IMR-90 (cell line): Measurements from ENCODE around the gene CUBN. TPM values are rescaled to one million over a fixed set of nuclear protein-coding genes. Genes with fewer than 3 reads are reported as not detected.

Experiments
- ATAC-seq: fragments of 200-7000 bp; cut with Tn5 transposase; 2 replicates; pipeline ENCODE4 v1.9.1; 2020; ENCODE audit warnings: low read depth, mild to moderate bottlenecking, moderate library complexity
- BruUV-seq: library from RNA; stranded (reverse); fragments of 400-500 nt; replicated peaks from 2 replicates; lab custom pipeline; 2021; lab: Mats Ljungman, UMichigan
- CTCF ChIA-PET: fragments of 300-600 bp; formaldehyde crosslinking; extraction: SDS; loops from one replicate; lab custom pipeline; 2021; ENCODE audit warnings: antibody characterized with exemption; lab: Yijun Ruan, JAX
- POLR2A ChIA-PET: fragments of 300-600 bp; sonication (Branson Sonifier 250); formaldehyde crosslinking; loops from one replicate; lab custom pipeline; 2022; ENCODE audit warnings: antibody characterized with exemption; ENCODE audit not compliant: unreplicated experiment; lab: Charles Lee
- DNase-seq: peaks from one replicate; pipeline ENCODE4 v3.0.0; 2013
- H2AFZ ChIP-seq: replicated peaks from 2 replicates; pipeline ENCODE3; 2013; ENCODE audit warnings: low read length, mild to moderate bottlenecking; ENCODE audit not compliant: poor library complexity
- H2AK5ac ChIP-seq: 2 replicates; pipeline ENCODE4 v1.6.1; 2013; ENCODE audit warnings: low read depth, low read length, inconsistent platforms
- H2AK9ac ChIP-seq: replicated peaks from 2 replicates; pipeline ENCODE3; 2013; ENCODE audit warnings: mild to moderate bottlenecking, low read depth, low read length, moderate library complexity; ENCODE audit not compliant: poor library complexity
- H2BK120ac ChIP-seq: 2 replicates; pipeline ENCODE4 v1.6.1; 2013; ENCODE audit warnings: low read depth, low read length, inconsistent platforms
- H2BK15ac ChIP-seq: 3 replicates; pipeline ENCODE4 v1.6.1; 2013; ENCODE audit warnings: low read depth, low read length, inconsistent platforms
- H2BK20ac ChIP-seq: 2 replicates; pipeline ENCODE4 v1.6.1; 2013; ENCODE audit warnings: low read depth, mild to moderate bottlenecking, inconsistent platforms, low read length, moderate library complexity
- H2BK5ac ChIP-seq: 2 replicates; pipeline ENCODE4 v1.6.1; 2013; ENCODE audit warnings: mild to moderate bottlenecking, low read depth, low read length, inconsistent platforms; ENCODE audit not compliant: poor library complexity, severe bottlenecking
- H3K14ac ChIP-seq: replicated peaks from 2 replicates; pipeline ENCODE4 v1.6.1; 2013; ENCODE audit warnings: low read depth, low read length, inconsistent platforms
- H3K18ac ChIP-seq: 2 replicates; pipeline ENCODE4 v1.6.1; 2013; ENCODE audit warnings: low read depth, low read length, control low read depth
- H3K23ac ChIP-seq: 2 replicates; pipeline ENCODE4 v1.6.1; 2013; ENCODE audit warnings: low read depth, low read length, inconsistent platforms
- H3K27ac ChIP-seq: 2 replicates; pipeline ENCODE4 v1.5.1; 2013; ENCODE audit warnings: mild to moderate bottlenecking, control low read depth, low read length; ENCODE audit not compliant: insufficient read depth
- H3K27me3 ChIP-seq: 2 replicates; pipeline ENCODE4 v1.6.1; 2013; ENCODE audit warnings: low read length; ENCODE audit not compliant: control insufficient read depth, insufficient read depth
- H3K36me3 ChIP-seq: 2 replicates; pipeline ENCODE4 v1.6.1; 2013; ENCODE audit warnings: low read length, mixed read lengths; ENCODE audit not compliant: control insufficient read depth, insufficient read depth
- H3K4ac ChIP-seq: 2 replicates; pipeline ENCODE4 v1.6.1; 2013; ENCODE audit warnings: low read depth, low read length, inconsistent platforms
- H3K4me1 ChIP-seq: 2 replicates; pipeline ENCODE4 v1.6.1; 2013; ENCODE audit warnings: low read length, mixed read lengths; ENCODE audit not compliant: control insufficient read depth, insufficient read depth
- H3K4me2 ChIP-seq: 2 replicates; pipeline ENCODE4 v1.6.1; 2013; ENCODE audit warnings: low read depth, mild to moderate bottlenecking, control low read depth, low read length, moderate library complexity
- H3K4me3 ChIP-seq: 2 replicates; pipeline ENCODE4 v1.5.1; 2013; ENCODE audit warnings: low read depth, mild to moderate bottlenecking, control low read depth, low read length, moderate library complexity; ENCODE audit not compliant: insufficient read depth
- H3K56ac ChIP-seq: 2 replicates; pipeline ENCODE4 v1.6.1; 2013; ENCODE audit warnings: low read length, inconsistent platforms; ENCODE audit not compliant: insufficient read depth; ENCODE audit errors: extremely low read depth
- H3K79me1 ChIP-seq, 2 experiments: 2 replicates each; pipeline ENCODE4 v1.6.1; 2013; ENCODE audit warnings: low read length in 2 of 2, inconsistent platforms in 1 of 2, low read depth in 1 of 2
- H3K9ac ChIP-seq: 2 replicates; pipeline ENCODE4 v1.6.1; 2013; ENCODE audit warnings: low read depth, low read length, control low read depth
- H3K9me1 ChIP-seq: 2 replicates; pipeline ENCODE4 v1.6.1; 2013; ENCODE audit warnings: low read length, inconsistent platforms; ENCODE audit not compliant: insufficient read depth
- H3K9me3 ChIP-seq: 2 replicates; pipeline ENCODE4 v1.6.1; 2013; ENCODE audit warnings: low read length; ENCODE audit not compliant: control insufficient read depth, insufficient read depth
- H4K20me1 ChIP-seq: 2 replicates; pipeline ENCODE4 v1.6.1; 2013; ENCODE audit warnings: low read length, inconsistent platforms; ENCODE audit not compliant: insufficient read depth
- H4K5ac ChIP-seq: 2 replicates; pipeline ENCODE4 v1.6.1; 2013; ENCODE audit warnings: mild to moderate bottlenecking, low read depth, low read length, control low read depth
- H4K8ac ChIP-seq, 2 experiments: 2 replicates each; pipeline ENCODE4 v1.6.1; 2013; ENCODE audit warnings: low read depth in 2 of 2, low read length in 2 of 2, control low read depth in 1 of 2, inconsistent platforms in 1 of 2
- H4K91ac ChIP-seq: 2 replicates; pipeline ENCODE4 v1.6.1; 2013; ENCODE audit warnings: low read depth, low read length, inconsistent platforms; ENCODE audit not compliant: insufficient read depth
- MAZ ChIP-seq: IDR thresholded peaks from 2 replicates; pipeline ENCODE4 v1.6.1; 2012; ENCODE audit warnings: low read depth, mild to moderate bottlenecking, low read length, improper control_type of control experiment, moderate library complexity, borderline replicate concordance
- RCOR1 ChIP-seq: IDR thresholded peaks from 2 replicates; pipeline ENCODE4 v1.6.1; 2012; ENCODE audit warnings: mild to moderate bottlenecking, low read length, improper control_type of control experiment; ENCODE audit not compliant: insufficient replicate concordance
- WGBS, 2 experiments: methylation state at CpG; one replicate each; pipeline versions ENCODE4 v1.1.5 to v1.1.7; 2013; ENCODE audit warnings: missing lambda C conversion rate in 2 of 2; ENCODE audit not compliant: insufficient read length in 1 of 2; ENCODE audit errors: extremely low coverage in 2 of 2; 5-methylcytosine and 5-hydroxymethylcytosine counted together
- dilution Hi-C: fragments of 300-500 bp; cut with HindIII; formaldehyde crosslinking; loops from one replicate; pipeline ENCODE4 v1.14.3; 2018; ENCODE audit warnings: low sequenced_read_pairs; ENCODE audit not compliant: unreplicated experiment
- in situ Hi-C: fragments of 300-500 bp; cut with MboI; formaldehyde crosslinking; loops from 3 replicates; pipeline ENCODE4 v1.14.3; 2019; ENCODE audit warnings: low sequenced_read_pairs, inconsistent platforms, mixed read lengths
- intact Hi-C: fragments of 100-400 bp; cut with micrococcal nuclease; formaldehyde crosslinking; loops from 2 replicates; pipeline ENCODE4 v1.10.0; 2022
- polyA plus RNA-seq, 3 experiments: library from polyadenylated mRNA; depleted of rRNA; stranded (reverse); fragments of >200 nt; gene quantifications; 2 replicates each; pipeline ENCODE4 v1.2.3, GENCODE V29; 2012; ENCODE audit warnings: low replicate concordance in 1 of 3
- total RNA-seq: library from RNA; depleted of rRNA; stranded (reverse); fragments of >200 nt; gene quantifications from 2 replicates; pipeline ENCODE4 v1.2.3, GENCODE V29; 2012

CUBN gene
- total and polyA plus RNA-seq, 2 of the 4 experiments (the other 2 are of a cell fraction) = 0.19 to 0.54 TPM

DNA sequence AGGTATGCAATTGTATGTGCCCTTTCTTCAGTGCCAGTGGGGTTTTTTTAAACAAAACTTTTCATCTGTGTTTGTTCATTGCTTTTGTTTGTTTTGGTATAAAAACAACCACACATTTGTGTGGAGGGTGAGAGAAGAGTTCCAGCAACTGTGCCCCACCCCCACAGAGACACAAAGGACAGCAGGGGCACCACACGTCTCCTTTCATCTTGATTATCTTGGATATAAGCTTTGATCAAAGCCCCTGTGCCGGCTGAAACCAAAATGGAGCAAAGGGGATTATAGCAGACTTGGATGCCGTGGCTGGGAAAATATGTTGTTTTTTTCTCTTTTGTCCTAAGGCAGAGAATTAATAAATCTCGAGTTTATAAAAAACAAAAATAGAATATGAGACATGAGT lies 200.5 kb downstream of the CUBN start:
- dilution Hi-C loops = no loop called here
- Histone ChIP-seq H2BK20ac (no peak overlapping the region), H3K18ac (no peak overlapping the region), H3K27me3 (no peaks in the 10 kb centered on the region), H2AFZ (no peak overlapping the region), H3K9me3 (no peaks in the 10 kb centered on the region), H3K4ac (no peak overlapping the region), H2AK9ac (no peak overlapping the region), H3K4me3 (no peak overlapping the region), H4K8ac (no peak overlapping the region), H3K36me3 (no peaks in the 10 kb centered on the region), H3K14ac (no peak overlapping the region), H2BK5ac (no peak overlapping the region), H3K23ac (no peak overlapping the region), H3K4me2 (no peak overlapping the region), H2BK15ac (no peak overlapping the region), H3K56ac (no peak overlapping the region), H3K79me1 (no peaks in the 10 kb centered on the region), H4K20me1 (no peaks in the 10 kb centered on the region), H2AK5ac (no peak overlapping the region), H3K9me1 (peaks cover 4% of the 10 kb centered on the region; the same call in 1 of the 2 replicates), H4K5ac (no peak overlapping the region), H4K91ac (no peak overlapping the region), H3K27ac (no peak overlapping the region), H2BK120ac (no peak overlapping the region), H3K9ac (no peak overlapping the region), H3K4me1 (peaks cover 2% of the 10 kb centered on the region; the same call in 1 of the 2 replicates)
- ChIA-PET CTCF (interaction anchor here (0.5 kb wide), 1 partner anchor 13 kb away, joined by 4 read pairs; no protein-coding TSS in a partner anchor), POLR2A (interaction anchor here (0.6 kb wide), 1 partner anchor 36 kb away, joined by 5 read pairs; no protein-coding TSS in a partner anchor)
- in situ Hi-C loops = no loop called here
- ATAC-seq (no peak), DNase-seq (no peak)
- WGBS, 2 experiments = no CpG with 5 or more reads among the region's 4 CpGs
- no TSS peak for BruUV-seq
- TF ChIP-seq MAZ (no peak), RCOR1 (no peak)
- intact Hi-C loops = no loop called here
